Spleen (tissue), 7 donors: ENCODE results near the gene CMTM6.
"Not testable (repeated sequence)": the region's sequence is repeated elsewhere in the genome, so short reads cannot be mapped to it uniquely, and the experiment has no call there.

Experiments used
- POLR2A ChIP-seq, 3 donors: fragments of 450-650 bp; IDR thresholded peaks; one replicate each; pipeline ENCODE4 v1.5.1; 2017; ENCODE audit warnings: antibody characterized with exemption in 3 of 3, mild to moderate bottlenecking in 1 of 3
- TF ChIP-seq, protein P1 (sequence below), 11 experiments: fragments of 200-600 bp in 7 of 11; fragments of 450-650 bp in 4 of 11; sonication (generic) in 4 of 11; IDR thresholded peaks in 8 of 11; conservative IDR thresholded peaks in 3 of 11; 1 replicate in 7 of 11; 2 replicates in 4 of 11; pipeline versions ENCODE4 v1.4.0 to v1.8.0; 2016 to 2021; ENCODE audit warnings: antibody characterized with exemption in 11 of 11, inconsistent platforms in 4 of 11, mild to moderate bottlenecking in 1 of 11
- donor health status: DM: no; HTN: no; CAD: no; lungs with moderate emphysema.
- donor health status: DM: no; HTN: no; CAD: no.
- donor health status: DM: no; HTN: no; CAD: no.

- TF ChIP-seq, protein P1, sequence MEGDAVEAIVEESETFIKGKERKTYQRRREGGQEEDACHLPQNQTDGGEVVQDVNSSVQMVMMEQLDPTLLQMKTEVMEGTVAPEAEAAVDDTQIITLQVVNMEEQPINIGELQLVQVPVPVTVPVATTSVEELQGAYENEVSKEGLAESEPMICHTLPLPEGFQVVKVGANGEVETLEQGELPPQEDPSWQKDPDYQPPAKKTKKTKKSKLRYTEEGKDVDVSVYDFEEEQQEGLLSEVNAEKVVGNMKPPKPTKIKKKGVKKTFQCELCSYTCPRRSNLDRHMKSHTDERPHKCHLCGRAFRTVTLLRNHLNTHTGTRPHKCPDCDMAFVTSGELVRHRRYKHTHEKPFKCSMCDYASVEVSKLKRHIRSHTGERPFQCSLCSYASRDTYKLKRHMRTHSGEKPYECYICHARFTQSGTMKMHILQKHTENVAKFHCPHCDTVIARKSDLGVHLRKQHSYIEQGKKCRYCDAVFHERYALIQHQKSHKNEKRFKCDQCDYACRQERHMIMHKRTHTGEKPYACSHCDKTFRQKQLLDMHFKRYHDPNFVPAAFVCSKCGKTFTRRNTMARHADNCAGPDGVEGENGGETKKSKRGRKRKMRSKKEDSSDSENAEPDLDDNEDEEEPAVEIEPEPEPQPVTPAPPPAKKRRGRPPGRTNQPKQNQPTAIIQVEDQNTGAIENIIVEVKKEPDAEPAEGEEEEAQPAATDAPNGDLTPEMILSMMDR (IDR thresholded peaks at IDR 0.05 in 8 of 11, conservative IDR thresholded peaks at IDR 0.05 in 3 of 11): not testable (repeated sequence)
- TF ChIP-seq POLR2A (IDR thresholded peaks at IDR 0.05): not testable (repeated sequence)
These were observed 30.5 kb downstream of the CMTM6 start for GRCh38 chr3:32472151-32472550.
